ENCODE data around the gene FBXL3.
"Not testable (repeated sequence)": the region's sequence is repeated elsewhere in the genome, so short reads cannot be mapped to it uniquely, and the experiment has no call there.

- TF ChIP-seq CTCF (conservative IDR thresholded peaks at IDR 0.05); ZFX (IDR thresholded peaks at IDR 0.05): not testable (repeated sequence)
These were observed 17.2 kb downstream of the FBXL3 start for GRCh38 chr13:77009719-77010118.

Data from C4-2B (cell line).